ENCODE measurements around the gene TMPRSS13.

GRCh38 chr11:117962826-117963225 is 33.6 kb upstream of the TMPRSS13 start:
- TF ChIP-seq, protein P1, sequence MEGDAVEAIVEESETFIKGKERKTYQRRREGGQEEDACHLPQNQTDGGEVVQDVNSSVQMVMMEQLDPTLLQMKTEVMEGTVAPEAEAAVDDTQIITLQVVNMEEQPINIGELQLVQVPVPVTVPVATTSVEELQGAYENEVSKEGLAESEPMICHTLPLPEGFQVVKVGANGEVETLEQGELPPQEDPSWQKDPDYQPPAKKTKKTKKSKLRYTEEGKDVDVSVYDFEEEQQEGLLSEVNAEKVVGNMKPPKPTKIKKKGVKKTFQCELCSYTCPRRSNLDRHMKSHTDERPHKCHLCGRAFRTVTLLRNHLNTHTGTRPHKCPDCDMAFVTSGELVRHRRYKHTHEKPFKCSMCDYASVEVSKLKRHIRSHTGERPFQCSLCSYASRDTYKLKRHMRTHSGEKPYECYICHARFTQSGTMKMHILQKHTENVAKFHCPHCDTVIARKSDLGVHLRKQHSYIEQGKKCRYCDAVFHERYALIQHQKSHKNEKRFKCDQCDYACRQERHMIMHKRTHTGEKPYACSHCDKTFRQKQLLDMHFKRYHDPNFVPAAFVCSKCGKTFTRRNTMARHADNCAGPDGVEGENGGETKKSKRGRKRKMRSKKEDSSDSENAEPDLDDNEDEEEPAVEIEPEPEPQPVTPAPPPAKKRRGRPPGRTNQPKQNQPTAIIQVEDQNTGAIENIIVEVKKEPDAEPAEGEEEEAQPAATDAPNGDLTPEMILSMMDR (conservative IDR thresholded peaks at IDR 0.05; ENCODE audit: low read length): no peak
- no peak for TF ChIP-seq EZH2phosphoT487 (IDR thresholded peaks at IDR 0.05; ENCODE audit: borderline replicate concordance, low read depth, low read length)

Data from OCI-LY7 (cell line).